HepG2 (cell line): ENCODE measurements around the gene POMT1. TPM values are rescaled to one million over a fixed set of nuclear protein-coding genes. Genes with fewer than 3 reads are reported as not detected.

Source experiments
- JUNB ChIP-seq: sonication (generic); formaldehyde crosslinking; IDR thresholded peaks from 2 replicates; pipeline ENCODE4 v1.8.0; 2022; ENCODE audit warnings: missing genetic modification reagents, mild to moderate bottlenecking, borderline replicate concordance
- KDM5B ChIP-seq: sonication (generic); formaldehyde crosslinking; IDR thresholded peaks from 2 replicates; pipeline ENCODE4 v1.4.0; 2020; ENCODE audit warnings: missing genetic modification reagents, mild to moderate bottlenecking, borderline replicate concordance
- MATR3 ChIP-seq: sonication (generic); formaldehyde crosslinking; IDR thresholded peaks from 2 replicates; pipeline ENCODE4 v1.4.0; 2020; ENCODE audit warnings: missing genetic modification reagents
- NAIF1 ChIP-seq: sonication (generic); formaldehyde crosslinking; IDR thresholded peaks from 2 replicates; pipeline ENCODE4 v1.5.0; 2020; ENCODE audit warnings: mild to moderate bottlenecking, missing genetic modification reagents, borderline replicate concordance
- NCOA5 ChIP-seq: sonication (generic); formaldehyde crosslinking; IDR thresholded peaks from 2 replicates; pipeline ENCODE4 v1.4.0; 2020; ENCODE audit warnings: missing genetic modification reagents
- NR2F1 ChIP-seq, 2 experiments: fragments of 450-650 bp in 1 of 2; formaldehyde crosslinking in 1 of 2; IDR thresholded peaks; 2 replicates each; pipeline versions ENCODE4 v1.5.0 to v1.6.1; 2016 to 2020; ENCODE audit warnings: mild to moderate bottlenecking in 1 of 2, missing compliant biosample characterization in 1 of 2, missing genetic modification reagents in 1 of 2, moderate library complexity in 1 of 2
- PCBP1 ChIP-seq: fragments of 200-400 bp; formaldehyde crosslinking; IDR thresholded peaks from 2 replicates; pipeline ENCODE4 v1.6.1; 2017; ENCODE audit warnings: mild to moderate bottlenecking, low read depth, low read length, borderline replicate concordance
- PLRG1 ChIP-seq: fragments of 450-650 bp; conservative IDR thresholded peaks from 2 replicates; pipeline ENCODE4 v1.6.1; 2016
- RBM22 ChIP-seq: fragments of 200-400 bp; formaldehyde crosslinking; optimal IDR thresholded peaks from 2 replicates; pipeline ENCODE3; 2017; ENCODE audit warnings: mild to moderate bottlenecking, low read length, moderate library complexity
- RELA ChIP-seq: sonication (generic); formaldehyde crosslinking; IDR thresholded peaks from 2 replicates; pipeline ENCODE4 v1.4.0; 2020; ENCODE audit warnings: missing genetic modification reagents
- TFDP2 ChIP-seq: sonication (generic); formaldehyde crosslinking; IDR thresholded peaks from 2 replicates; pipeline ENCODE4 v1.4.0; 2020; ENCODE audit warnings: missing genetic modification reagents
- TGIF2 ChIP-seq: IDR thresholded peaks from 2 replicates; pipeline ENCODE4 v1.6.1; 2016; ENCODE audit warnings: control low read depth, missing compliant biosample characterization
- ZNF280B ChIP-seq: sonication (generic); formaldehyde crosslinking; IDR thresholded peaks from 2 replicates; pipeline ENCODE4 v1.5.0; 2020; ENCODE audit warnings: missing genetic modification reagents, mild to moderate bottlenecking, borderline replicate concordance
- ZNF296 ChIP-seq: sonication (generic); formaldehyde crosslinking; conservative IDR thresholded peaks from 2 replicates; pipeline ENCODE4 v1.5.0; 2020; ENCODE audit warnings: mild to moderate bottlenecking, missing genetic modification reagents
- ZNF543 ChIP-seq: sonication (generic); formaldehyde crosslinking; IDR thresholded peaks from 2 replicates; pipeline ENCODE4 v1.4.0; 2020; ENCODE audit warnings: mild to moderate bottlenecking, missing genetic modification reagents
- ZNF619 ChIP-seq: sonication (generic); formaldehyde crosslinking; IDR thresholded peaks from 2 replicates; pipeline ENCODE4 v1.4.0; 2020; ENCODE audit warnings: mild to moderate bottlenecking, missing genetic modification reagents
- ZNF878 ChIP-seq: sonication (generic); formaldehyde crosslinking; IDR thresholded peaks from 2 replicates; pipeline ENCODE4 v1.8.1; 2023; ENCODE audit warnings: mild to moderate bottlenecking, missing genetic modification reagents, moderate library complexity
- ZSCAN31 ChIP-seq: sonication (generic); formaldehyde crosslinking; IDR thresholded peaks from 2 replicates; pipeline ENCODE4 v1.5.0; 2020; ENCODE audit warnings: low read depth, mild to moderate bottlenecking, missing genetic modification reagents
- polyA plus RNA-seq, 8 experiments: library from polyadenylated mRNA; depleted of rRNA in 3 of 8; stranded (reverse) in 7 of 8; unstranded in 1 of 8; fragments of >200 nt; fragmentation: Illumina TruSeq in 4 of 8; extraction: Trizol in 4 of 8; gene quantifications; 2 replicates each; pipeline versions ENCODE4 v1.2.1 to v1.2.3, GENCODE V29; 2011 to 2016; ENCODE audit warnings: low read depth in 4 of 8, missing spikeins in 1 of 8, mixed read lengths in 1 of 8; ENCODE audit not compliant: insufficient read depth in 1 of 8
- total RNA-seq, 5 experiments: library from RNA; depleted of rRNA; stranded (reverse); fragments of >200 nt; fragmentation: Illumina TruSeq; extraction: Trizol; gene quantifications; 2 replicates each; pipeline ENCODE4 v1.2.3, GENCODE V29; 2016; ENCODE audit warnings: low read depth in 1 of 5
- TF ChIP-seq, protein P1 (sequence below): IDR thresholded peaks from 2 replicates; pipeline ENCODE4 v1.6.1; 2018; ENCODE audit warnings: missing genetic modification reagents, mild to moderate bottlenecking, missing compliant biosample characterization
- TF ChIP-seq, protein P2 (sequence below), 2 experiments: sonication (generic) in 1 of 2; formaldehyde crosslinking in 1 of 2; IDR thresholded peaks; 2 replicates each; pipeline versions ENCODE4 v1.4.0 to v1.6.1; 2016 to 2020; ENCODE audit warnings: borderline replicate concordance in 1 of 2, low read depth in 1 of 2, mild to moderate bottlenecking in 1 of 2, missing genetic modification reagents in 1 of 2

POMT1 gene
- total and polyA plus RNA-seq, 2 of the 13 experiments (the other 11 are each of a cell fraction or from before 2014, with no cell fraction given), result 21.6 to 22.7 TPM

DNA sequence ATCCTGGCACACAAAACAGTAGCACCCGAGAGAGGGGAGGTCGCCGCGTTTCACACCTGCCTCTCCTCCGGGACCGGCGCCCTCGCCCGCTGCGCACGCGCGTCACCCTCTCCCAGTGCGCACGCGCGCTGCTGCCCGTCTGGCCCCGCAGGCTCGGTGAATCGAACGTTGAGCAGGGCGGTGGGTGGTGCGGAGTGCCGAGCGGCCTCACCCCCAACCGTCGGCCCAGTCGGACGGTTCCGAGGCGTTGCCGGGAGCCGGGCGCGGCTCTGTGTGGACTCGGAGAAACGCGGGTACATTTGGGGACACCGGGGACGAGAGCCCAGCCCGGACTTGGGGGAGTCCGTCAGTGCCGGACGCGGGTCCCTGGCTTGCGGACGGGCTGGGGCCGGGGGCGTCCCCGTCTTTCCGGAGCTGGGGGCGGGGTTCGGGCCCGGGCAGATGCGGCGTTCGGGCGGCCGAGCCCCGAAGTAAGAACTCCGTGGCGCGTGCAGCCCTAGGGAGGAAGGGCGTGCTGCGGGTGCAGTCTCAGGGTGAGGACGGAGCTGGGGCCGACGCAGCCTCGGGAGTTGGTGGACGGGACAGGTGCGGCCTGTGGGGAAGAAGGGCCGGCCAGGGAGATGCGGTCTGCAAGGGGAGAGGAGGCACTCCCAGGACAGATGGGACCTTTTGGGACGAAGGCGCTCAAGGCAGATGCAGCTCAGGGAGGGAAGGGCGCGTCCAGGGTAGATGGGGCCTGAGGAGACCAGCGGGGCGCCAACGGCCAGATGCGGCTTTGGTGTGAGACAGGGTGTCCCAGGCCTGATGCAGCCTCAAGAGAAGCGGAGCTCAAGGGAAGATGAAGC lies at the start of gene POMT1 (continued):
- TF ChIP-seq ZNF280B (CRISPR knock-in tag) (no peak), NAIF1 (CRISPR knock-in tag) (no peak), PLRG1 (no peak), ZNF619 (CRISPR knock-in tag) (0 out of 2 replicates have a peak, but pooled peaks have one; percentile 56), ZNF543 (CRISPR knock-in tag) (peak; percentile 62; the same call in 1 of the 2 replicates), TGIF2 (CRISPR knock-in tag) (0 out of 2 replicates have a peak, but pooled peaks have one; percentile 62), NCOA5 (CRISPR knock-in tag) (no peak), ZNF878 (CRISPR knock-in tag) (0 out of 2 replicates have a peak, but pooled peaks have one; percentile 37), NR2F1 (CRISPR knock-in tag; IDR thresholded peaks at IDR 0.05) (no peak), MATR3 (CRISPR knock-in tag) (no peak), KDM5B (peak; percentile 63; the same call in 1 of the 2 replicates), JUNB (CRISPR knock-in tag) (no peak), RBM22 (peak; percentile 22), RELA (CRISPR knock-in tag) (no peak), ZNF296 (CRISPR knock-in tag) (no peak), ZSCAN31 (CRISPR knock-in tag) (no peak), PCBP1 (no peak), TFDP2 (CRISPR knock-in tag) (peak; percentile 42; the same call in 1 of the 2 replicates)
- TF ChIP-seq, protein P1, sequence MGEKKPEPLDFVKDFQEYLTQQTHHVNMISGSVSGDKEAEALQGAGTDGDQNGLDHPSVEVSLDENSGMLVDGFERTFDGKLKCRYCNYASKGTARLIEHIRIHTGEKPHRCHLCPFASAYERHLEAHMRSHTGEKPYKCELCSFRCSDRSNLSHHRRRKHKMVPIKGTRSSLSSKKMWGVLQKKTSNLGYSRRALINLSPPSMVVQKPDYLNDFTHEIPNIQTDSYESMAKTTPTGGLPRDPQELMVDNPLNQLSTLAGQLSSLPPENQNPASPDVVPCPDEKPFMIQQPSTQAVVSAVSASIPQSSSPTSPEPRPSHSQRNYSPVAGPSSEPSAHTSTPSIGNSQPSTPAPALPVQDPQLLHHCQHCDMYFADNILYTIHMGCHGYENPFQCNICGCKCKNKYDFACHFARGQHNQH (CRISPR knock-in tag), result peak; percentile 64; the same call in 1 of the 2 replicates
- TF ChIP-seq, protein P2, sequence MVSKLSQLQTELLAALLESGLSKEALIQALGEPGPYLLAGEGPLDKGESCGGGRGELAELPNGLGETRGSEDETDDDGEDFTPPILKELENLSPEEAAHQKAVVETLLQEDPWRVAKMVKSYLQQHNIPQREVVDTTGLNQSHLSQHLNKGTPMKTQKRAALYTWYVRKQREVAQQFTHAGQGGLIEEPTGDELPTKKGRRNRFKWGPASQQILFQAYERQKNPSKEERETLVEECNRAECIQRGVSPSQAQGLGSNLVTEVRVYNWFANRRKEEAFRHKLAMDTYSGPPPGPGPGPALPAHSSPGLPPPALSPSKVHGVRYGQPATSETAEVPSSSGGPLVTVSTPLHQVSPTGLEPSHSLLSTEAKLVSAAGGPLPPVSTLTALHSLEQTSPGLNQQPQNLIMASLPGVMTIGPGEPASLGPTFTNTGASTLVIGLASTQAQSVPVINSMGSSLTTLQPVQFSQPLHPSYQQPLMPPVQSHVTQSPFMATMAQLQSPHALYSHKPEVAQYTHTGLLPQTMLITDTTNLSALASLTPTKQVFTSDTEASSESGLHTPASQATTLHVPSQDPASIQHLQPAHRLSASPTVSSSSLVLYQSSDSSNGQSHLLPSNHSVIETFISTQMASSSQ (IDR thresholded peaks at IDR 0.05; ENCODE audit: low read depth), result no peak
- TF ChIP-seq, protein P2 (CRISPR knock-in tag; IDR thresholded peaks at IDR 0.05; ENCODE audit: borderline replicate concordance), result peak; percentile 70
